Heart left ventricle (tissue), 16 donors: Measurements from ENCODE around the gene SCAMP5. TPM values are rescaled to one million over a fixed set of nuclear protein-coding genes. Genes with fewer than 3 reads are reported as not detected.

Experiments
- ATAC-seq, 4 donors: fragments of 200-7000 bp; cut with Tn5 transposase; one replicate each; pipeline ENCODE4 v1.9.1; 2020 to 2022; ENCODE audit warnings: moderate library complexity in 4 of 4, mild to moderate bottlenecking in 3 of 4, moderate number of reproducible peaks in 1 of 4
- DNase-seq, 5 donors: peaks; one replicate each; pipeline ENCODE4 v3.0.0-alpha.2; 2020
- H3K27ac ChIP-seq, 12 donors: fragments of 200-600 bp; sonication (generic) in 4 of 12; one replicate each; pipeline versions ENCODE4 v1.5.0 to v1.8.0; 2016 to 2022; ENCODE audit warnings: mild to moderate bottlenecking in 2 of 12
- H3K27me3 ChIP-seq, 9 donors: fragments of 200-600 bp; sonication (generic) in 2 of 9; one replicate each; pipeline versions ENCODE4 v1.5.1 to v1.8.0; 2016 to 2022; ENCODE audit warnings: mild to moderate bottlenecking in 3 of 9
- H3K36me3 ChIP-seq, 9 donors: fragments of 200-600 bp; sonication (generic) in 2 of 9; one replicate each; pipeline versions ENCODE4 v1.5.0 to v1.8.0; 2018 to 2022; ENCODE audit warnings: mild to moderate bottlenecking in 2 of 9
- H3K4me1 ChIP-seq, 12 donors: fragments of 200-600 bp; sonication (generic) in 4 of 12; one replicate each; pipeline versions ENCODE4 v1.5.0 to v1.8.0; 2016 to 2022; ENCODE audit warnings: mild to moderate bottlenecking in 3 of 12
- H3K4me3 ChIP-seq, 12 donors: fragments of 200-600 bp; sonication (generic) in 4 of 12; one replicate each; pipeline versions ENCODE4 v1.5.0 to v1.8.0; 2017 to 2022; ENCODE audit warnings: mild to moderate bottlenecking in 9 of 12, moderate library complexity in 4 of 12
- H3K9me3 ChIP-seq, 12 donors: fragments of 200-600 bp; sonication (generic) in 4 of 12; one replicate each; pipeline versions ENCODE4 v1.5.0 to v1.8.0; 2016 to 2022; ENCODE audit warnings: mild to moderate bottlenecking in 1 of 12
- POLR2A ChIP-seq, 2 donors: fragments of 450-650 bp; IDR thresholded peaks; one replicate each; pipeline ENCODE4 v1.6.1; 2017; ENCODE audit warnings: antibody characterized with exemption in 2 of 2, mild to moderate bottlenecking in 2 of 2, moderate library complexity in 2 of 2
- WGBS, 4 donors: extraction: QIAGEN DNeasy Blood & Tissue Kit in 2 of 4; methylation state at CpG; one replicate each; pipeline versions ENCODE4 v1.1.5 to v1.1.7; 2013 to 2018; 5-methylcytosine and 5-hydroxymethylcytosine counted together
- intact Hi-C, 10 donors: fragments of 100-400 bp; cut with DNase I; formaldehyde crosslinking; loops; one replicate each; pipeline versions ENCODE4 v1.11.1 to v1.14.2; 2022
- polyA plus RNA-seq, 2 donors: library from polyadenylated mRNA; stranded (reverse); fragments of 200-250 nt; gene quantifications; one replicate each; pipeline ENCODE4 v1.2.3, GENCODE V29; 2013
- total RNA-seq, 9 donors: library from RNA; depleted of rRNA in 2 of 9; stranded (reverse); fragments of >200 nt in 2 of 9; fragmentation: NEBNext Ultra II Directional in 3 of 9; extraction: Animal tissue kit (Norgen Biotek cat#: 25700) in 3 of 9; gene quantifications; one replicate each; pipeline versions ENCODE4 v1.1.0 to v1.2.4, GENCODE V29; 2016 to 2023
- TF ChIP-seq, protein P1 (sequence below), 12 donors: fragments of 200-600 bp; sonication (generic) in 4 of 12; IDR thresholded peaks; one replicate each; pipeline versions ENCODE4 v1.5.0 to v1.8.0; 2018 to 2022; ENCODE audit warnings: antibody characterized with exemption in 12 of 12, mild to moderate bottlenecking in 5 of 12
- donor health status: ischemic (EF 13 %, LVEDD 7.1; RV severe dilation, severe dysfunction).
- donor health status: healthy with polysubstance abuse.
- donor health status: DM: no; HTN: yes; CAD: no.
- donor health status: DM: no; HTN: no; CAD: no.
- donor health status: ischemic (EF 25% LVEDD 6.9; RV normal size, moderate dysfunction).
- donor health status: ischemic (EF 25% LVEDD 5.7; RV mildly dilated, moderate dysfunction).
- donor health status: healthy.
- donor health status: DM: yes; HTN: yes; CAD: no.
- donor health status: ischemic (EF 35%, LVEDD 5.7; RV mildly dilated, moderate dysfunction).
- donor health status: nonischemic (EF 11% LVEDD 7.7; RV severe dilation, severe dysfunction).
- donor health status: DM: yes; HTN: yes; CAD: no.
- donor health status: PGD.
- donor health status: ischemic (EF 29% LVEDD 5.4; RV normal size, mild dysfunction).
- donor health status: nonischemic (EF 23%, LVEDD 6.1; RV moderate dilation, normal function).

Gene SCAMP5
- total and polyA plus RNA-seq, 11 donors = 0.91 to 7.4 (median 4.2) TPM

DNA sequence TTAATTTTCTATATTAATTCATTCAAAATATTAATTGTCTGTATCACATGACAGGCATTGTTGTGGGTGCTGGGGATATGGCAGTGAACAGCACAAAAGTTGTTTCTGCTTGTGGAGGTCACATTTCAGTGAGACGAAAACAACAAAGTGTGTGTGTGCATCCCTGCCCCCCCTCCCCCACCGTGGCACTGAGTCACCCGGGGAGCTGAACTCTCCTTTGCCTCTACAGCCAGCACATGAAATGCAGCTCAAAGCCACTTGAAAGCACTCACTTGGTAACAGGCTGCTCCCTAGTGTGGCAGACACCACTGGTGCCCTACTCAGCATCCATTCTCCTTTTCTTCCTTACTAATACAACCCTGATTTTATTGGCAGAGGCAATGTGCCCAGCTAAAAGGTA, 16.9 kb upstream of the SCAMP5 start:
- TF ChIP-seq POLR2A (IDR thresholded peaks at IDR 0.05) = no peak
- TF ChIP-seq, protein P1, sequence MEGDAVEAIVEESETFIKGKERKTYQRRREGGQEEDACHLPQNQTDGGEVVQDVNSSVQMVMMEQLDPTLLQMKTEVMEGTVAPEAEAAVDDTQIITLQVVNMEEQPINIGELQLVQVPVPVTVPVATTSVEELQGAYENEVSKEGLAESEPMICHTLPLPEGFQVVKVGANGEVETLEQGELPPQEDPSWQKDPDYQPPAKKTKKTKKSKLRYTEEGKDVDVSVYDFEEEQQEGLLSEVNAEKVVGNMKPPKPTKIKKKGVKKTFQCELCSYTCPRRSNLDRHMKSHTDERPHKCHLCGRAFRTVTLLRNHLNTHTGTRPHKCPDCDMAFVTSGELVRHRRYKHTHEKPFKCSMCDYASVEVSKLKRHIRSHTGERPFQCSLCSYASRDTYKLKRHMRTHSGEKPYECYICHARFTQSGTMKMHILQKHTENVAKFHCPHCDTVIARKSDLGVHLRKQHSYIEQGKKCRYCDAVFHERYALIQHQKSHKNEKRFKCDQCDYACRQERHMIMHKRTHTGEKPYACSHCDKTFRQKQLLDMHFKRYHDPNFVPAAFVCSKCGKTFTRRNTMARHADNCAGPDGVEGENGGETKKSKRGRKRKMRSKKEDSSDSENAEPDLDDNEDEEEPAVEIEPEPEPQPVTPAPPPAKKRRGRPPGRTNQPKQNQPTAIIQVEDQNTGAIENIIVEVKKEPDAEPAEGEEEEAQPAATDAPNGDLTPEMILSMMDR (IDR thresholded peaks at IDR 0.05) = no peak
- H3K27me3 ChIP-seq = no peaks in the 10 kb centered on the region
- H3K27ac ChIP-seq = no peak overlapping the region
- DNase-seq (no peak), ATAC-seq (no peak)
- no peaks in the 10 kb centered on the region for H3K36me3 ChIP-seq
- no peaks in the 10 kb centered on the region for H3K9me3 ChIP-seq
- intact Hi-C loops = no loop called here
- H3K4me1 ChIP-seq = no peaks in the 10 kb centered on the region
- no peak overlapping the region for H3K4me3 ChIP-seq
- WGBS, 4 donors = 25 to 32% (median 25%) methylated on average over 3 of the region's 3 CpGs

- ATAC-seq (no peak), DNase-seq (no peak)
- H3K27ac ChIP-seq = no peak overlapping the region
- H3K27me3 ChIP-seq = peaks cover 0 to 9% (median 0%) of the 10 kb centered on the region in 9 donors
- intact Hi-C loops = no loop called here
- TF ChIP-seq, protein P1 (IDR thresholded peaks at IDR 0.05) = no peak
- no peak for TF ChIP-seq POLR2A (IDR thresholded peaks at IDR 0.05)
- no peak overlapping the region for H3K4me3 ChIP-seq
- WGBS, 4 donors = 63 to 74% (median 69%) methylated on average over 5 of the region's 5 CpGs
- no peaks in the 10 kb centered on the region for H3K4me1 ChIP-seq
- H3K9me3 ChIP-seq = no peaks in the 10 kb centered on the region
- no peaks in the 10 kb centered on the region for H3K36me3 ChIP-seq
These were observed 13.2 kb upstream of the SCAMP5 start for GRCh38 chr15:74982183-74982582.

GRCh38 chr15:74983725-74984231, 11.6 kb upstream of the SCAMP5 start:
- ATAC-seq = no peak
- 37 to 46% (median 41%) methylated on average over 4 of the region's 4 CpGs for WGBS, 4 donors
- TF ChIP-seq, protein P1 (IDR thresholded peaks at IDR 0.05) = no peak
- TF ChIP-seq POLR2A (IDR thresholded peaks at IDR 0.05) = no peak
- Histone ChIP-seq H3K27ac (no peak overlapping the region), H3K9me3 (no peaks in the 10 kb centered on the region), H3K36me3 (no peaks in the 10 kb centered on the region), H3K27me3 (peaks cover 0 to 9% (median 0%) of the 10 kb centered on the region in 9 donors), H3K4me3 (no peak overlapping the region), H3K4me1 (no peaks in the 10 kb centered on the region)
- intact Hi-C loops = no loop called here
- no peak for DNase-seq

DNA sequence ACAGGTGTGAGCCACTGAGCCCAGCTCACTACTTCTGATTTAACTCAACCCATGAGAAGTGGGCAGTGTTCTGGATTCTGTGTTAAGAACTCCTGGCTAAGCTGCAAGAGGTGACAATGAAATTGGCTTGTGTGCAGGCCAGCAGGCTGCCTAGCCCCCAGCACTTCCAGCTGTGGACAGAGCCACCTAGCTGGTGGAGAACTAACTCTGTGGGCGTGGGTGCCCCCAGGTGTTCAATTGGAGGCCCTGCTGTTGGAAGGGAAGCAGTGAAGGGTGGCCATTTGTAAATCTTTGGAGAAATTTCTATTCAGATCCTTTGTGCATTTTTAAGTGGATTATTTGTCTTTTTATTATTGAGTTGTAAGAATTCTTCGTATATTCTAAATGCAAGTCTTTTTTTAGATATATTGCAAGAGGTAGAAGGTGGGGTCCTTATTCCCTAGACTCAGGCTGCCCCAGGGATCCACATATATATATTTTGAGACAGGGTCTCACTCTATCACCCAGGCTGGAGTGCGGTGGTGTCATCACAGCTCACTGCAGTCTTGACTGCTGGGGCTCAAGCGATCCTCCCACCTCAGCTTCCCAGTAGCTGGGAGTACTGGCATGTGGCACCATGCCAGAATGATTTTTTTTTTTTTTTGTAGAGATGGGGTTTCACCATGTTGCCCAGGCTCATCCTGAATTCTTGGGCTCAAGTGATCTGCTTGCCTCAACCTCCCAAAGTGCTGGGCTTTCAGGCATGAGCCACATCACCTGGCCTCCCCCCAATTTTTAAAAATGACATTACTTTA, 7.2 kb upstream of the SCAMP5 start:
- TF ChIP-seq POLR2A (IDR thresholded peaks at IDR 0.05) = no peak
- TF ChIP-seq, protein P1 (IDR thresholded peaks at IDR 0.05) = peak in 11 of 12 donors; percentile 6 to 39 (median 20)
- Histone ChIP-seq H3K9me3 (no peaks in the 10 kb centered on the region), H3K4me3 (no peak overlapping the region), H3K27me3 (peaks cover 0 to 9% (median 0%) of the 10 kb centered on the region in 9 donors), H3K27ac (no peak overlapping the region), H3K4me1 (no peaks in the 10 kb centered on the region), H3K36me3 (no peaks in the 10 kb centered on the region)
- ATAC-seq = peak in 3 of 4 donors; percentile 57 to 70 (median 62)
- 24 to 37% (median 36%) methylated on average over 4 of the region's 4 CpGs for WGBS, 4 donors
- peak in 1 of 5 donors; percentile 23 for DNase-seq
- intact Hi-C loops = no loop called here
